NCI-H524 treated with DMSO at 0.1 percent for 48 hours (cell line): ENCODE measurements around the gene ZMYM4.

Source experiments
- DNase-seq: peaks from one replicate; lab custom pipeline; 2025; lab: John Stamatoyannopoulos, UW

ZMYM4 gene

DNA sequence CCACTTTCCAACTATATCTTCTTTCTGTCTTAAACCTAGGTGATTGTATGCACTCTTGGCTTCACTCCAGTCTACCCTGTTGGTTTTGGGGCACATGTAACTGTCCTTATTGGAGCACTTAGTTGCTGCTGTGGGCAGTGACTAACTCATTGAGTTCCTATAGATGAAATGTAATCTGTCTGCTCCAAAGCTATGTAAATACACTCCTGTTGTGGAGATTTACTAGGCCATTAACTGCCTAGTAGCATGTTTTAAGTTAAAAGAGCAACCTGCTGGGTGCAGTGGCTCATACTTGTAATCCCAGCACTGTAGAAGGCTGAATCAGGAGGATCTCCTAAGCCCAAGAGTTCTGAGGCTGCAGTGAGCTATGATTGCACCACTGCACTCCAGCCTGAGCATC is 137.6 kb downstream of the ZMYM4 start:
- DNase-seq, result no peak

- DNase-seq, result no peak
Measured at GRCh38 chr1:35407743-35408142, 139.2 kb downstream of the ZMYM4 start.

DNA sequence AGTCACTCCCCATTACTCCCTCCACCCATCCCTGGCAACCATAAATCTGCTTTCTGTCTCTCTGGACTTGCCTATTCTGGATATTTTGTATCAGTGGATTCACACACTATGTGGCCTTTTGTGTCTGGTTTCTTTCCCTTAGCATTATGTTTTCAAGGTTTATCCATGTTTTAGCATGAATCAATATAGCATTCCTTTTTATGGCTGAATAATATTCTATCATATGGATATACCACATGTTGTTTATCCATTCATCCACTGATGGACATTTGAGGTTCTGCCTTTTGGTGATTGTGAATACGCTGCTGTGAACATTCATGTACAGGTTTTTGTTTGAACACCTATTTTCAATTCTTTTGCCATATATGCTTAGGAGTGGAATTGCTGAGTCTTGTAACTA is 140.4 kb downstream of the ZMYM4 start:
- no peak for DNase-seq

- DNase-seq, result no peak
Measured at GRCh38 chr1:35426097-35426586, 157.6 kb downstream of the ZMYM4 start.

- DNase-seq, result no peak
Measured at GRCh38 chr1:35428360-35428759, 159.9 kb downstream of the ZMYM4 start.

DNA sequence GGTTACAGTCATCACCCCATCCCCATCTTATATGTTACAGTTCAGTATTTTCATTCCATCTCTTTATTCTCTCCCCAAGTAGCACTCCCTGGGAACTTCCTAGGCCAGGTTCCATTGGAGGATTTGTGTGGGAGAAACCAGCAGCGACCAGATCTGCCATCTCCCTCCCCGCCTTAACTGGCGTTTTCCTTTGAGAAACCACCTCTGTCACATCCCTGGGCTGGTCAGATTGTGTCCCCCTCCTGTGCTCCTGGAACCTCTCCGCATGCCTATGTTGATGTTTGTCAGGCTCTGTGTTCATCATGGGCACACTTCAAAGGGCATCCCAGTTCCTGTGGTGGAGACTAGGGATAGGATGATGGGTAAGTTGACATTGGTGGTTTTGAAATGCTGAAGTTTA is 162.3 kb downstream of the ZMYM4 start:
- DNase-seq, result no peak

DNA sequence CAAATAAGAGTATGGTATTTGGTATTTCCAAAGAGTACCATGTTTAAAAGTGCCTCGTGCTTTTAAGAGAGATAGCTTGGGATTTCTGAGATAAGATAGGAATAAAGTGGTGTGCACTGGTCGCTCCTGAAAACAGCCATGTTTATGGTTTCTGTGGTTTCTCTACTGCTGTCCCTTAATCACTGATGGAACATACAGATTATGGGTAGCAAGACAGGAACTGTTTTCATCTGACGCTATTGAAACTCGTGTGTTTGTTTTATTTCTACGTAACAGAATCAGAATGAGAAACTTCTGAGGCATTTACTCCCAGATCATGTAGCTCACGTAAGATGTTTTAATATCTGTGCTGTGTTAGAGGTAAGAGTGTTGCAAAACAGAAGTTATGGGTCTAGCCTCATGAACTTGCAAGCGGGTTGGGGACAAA is 162.7 kb downstream of the ZMYM4 start:
- DNase-seq, result no peak

DNA sequence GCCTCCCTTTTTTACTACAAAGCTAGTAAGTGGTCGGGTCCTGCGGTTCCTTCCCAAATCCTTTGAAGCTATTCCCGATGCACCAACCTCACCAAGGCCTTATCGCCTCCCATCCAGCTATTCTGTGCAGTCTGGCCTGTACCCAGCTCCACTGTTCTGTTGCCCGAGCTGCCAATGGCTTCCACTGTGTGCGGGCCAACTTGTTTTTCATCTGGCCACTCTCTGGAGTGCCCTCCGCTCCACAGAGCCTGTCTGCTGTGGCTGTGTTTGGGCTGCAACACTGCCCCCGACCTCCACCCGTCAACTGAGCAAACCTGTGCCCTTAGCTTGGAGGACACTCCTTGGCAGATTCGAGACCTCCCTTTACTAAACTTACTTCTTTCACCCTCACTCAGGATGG is 163.7 kb downstream of the ZMYM4 start:
- no peak for DNase-seq

- no peak for DNase-seq
Measured at GRCh38 chr1:35433714-35434113, 165.2 kb downstream of the ZMYM4 start.

GRCh38 chr1:35434703-35435102 is 166.2 kb downstream of the ZMYM4 start:
- no peak for DNase-seq

GRCh38 chr1:35436078-35436477 is 167.6 kb downstream of the ZMYM4 start:
- no peak for DNase-seq

DNA sequence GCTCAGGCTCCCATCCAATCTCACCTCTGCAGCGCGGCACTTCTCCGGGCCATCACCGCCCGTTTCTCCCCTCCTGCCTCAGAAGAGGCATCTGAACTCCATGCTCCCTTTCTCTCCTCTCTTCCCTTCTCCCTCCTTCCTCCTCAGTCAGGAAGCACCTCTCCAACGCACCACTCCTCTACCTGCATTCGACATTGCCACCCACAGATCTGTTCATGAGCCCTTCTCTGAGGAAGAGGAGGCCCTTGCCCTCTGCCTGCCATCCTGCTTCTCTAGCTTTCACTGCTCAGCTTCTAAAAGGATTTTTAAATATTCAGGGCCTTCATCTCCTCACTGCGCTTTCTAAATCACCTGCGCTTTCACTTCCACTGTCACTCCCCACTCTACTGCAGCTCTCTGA is 168.7 kb downstream of the ZMYM4 start:
- no peak for DNase-seq

DNA sequence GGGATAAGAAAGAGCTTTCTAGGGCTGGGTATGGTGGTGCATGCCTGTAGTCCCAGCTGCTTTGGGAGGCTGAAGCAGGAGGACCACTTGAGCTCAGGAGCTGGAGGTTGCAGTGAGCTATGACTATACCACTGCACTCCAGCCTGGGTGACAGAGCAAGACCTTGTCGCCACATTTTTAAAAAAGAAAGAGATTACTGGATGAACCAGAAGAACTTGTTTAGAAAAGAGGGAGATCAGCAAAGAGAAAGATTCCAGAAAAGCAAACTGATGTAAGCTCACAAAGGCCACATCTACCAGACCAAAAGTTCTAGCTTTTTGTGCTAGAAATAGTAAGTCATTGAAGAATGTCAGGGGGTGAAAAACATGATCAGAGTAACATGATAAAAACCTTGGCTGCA is 171.1 kb downstream of the ZMYM4 start:
- no peak for DNase-seq

DNA sequence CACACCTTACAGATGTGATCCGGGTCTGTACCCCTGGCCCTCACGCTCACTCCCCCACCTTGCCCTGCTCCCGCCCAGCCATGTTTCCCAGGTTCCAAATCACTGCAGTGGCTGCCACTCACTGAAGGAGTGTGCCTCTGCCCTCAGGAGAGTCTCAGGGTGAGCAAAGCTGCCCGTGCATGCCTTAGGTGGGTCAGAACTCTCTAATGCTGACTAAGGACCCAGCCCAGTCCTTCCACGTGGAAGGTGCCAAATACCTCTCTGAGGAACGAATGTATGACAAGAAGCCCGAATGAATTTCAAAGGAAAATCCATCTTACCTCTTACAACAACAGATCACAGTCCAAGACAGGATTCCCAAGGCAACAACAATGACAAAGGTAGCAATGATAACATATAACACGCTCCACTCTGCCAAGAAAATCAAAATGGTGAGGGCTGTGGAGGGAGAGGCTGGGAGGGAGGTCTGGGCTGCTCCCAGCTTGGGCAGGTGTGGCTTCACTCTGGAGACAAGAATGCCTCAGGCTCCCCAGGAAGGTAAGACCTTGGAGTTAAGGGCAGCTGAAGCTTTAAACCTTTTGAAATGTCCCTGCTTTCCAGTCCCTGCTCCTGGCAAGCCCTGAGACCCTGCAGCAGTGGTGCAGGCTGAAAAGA is 173.5 kb downstream of the ZMYM4 start:
- no peak for DNase-seq

- no peak for DNase-seq
Measured at GRCh38 chr1:35442734-35443133, 174.2 kb downstream of the ZMYM4 start.

GRCh38 chr1:35443768-35444518 is 175.4 kb downstream of the ZMYM4 start:
- no peak for DNase-seq

GRCh38 chr1:35444519-35444774 is 175.9 kb downstream of the ZMYM4 start:
- DNase-seq, result no peak

- DNase-seq, result no peak
Measured at GRCh38 chr1:35447278-35447677, 178.8 kb downstream of the ZMYM4 start.

- DNase-seq, result no peak
Measured at GRCh38 chr1:35448344-35448801, 179.9 kb downstream of the ZMYM4 start.

GRCh38 chr1:35449334-35450008 is 181.0 kb downstream of the ZMYM4 start:
- no peak for DNase-seq

DNA sequence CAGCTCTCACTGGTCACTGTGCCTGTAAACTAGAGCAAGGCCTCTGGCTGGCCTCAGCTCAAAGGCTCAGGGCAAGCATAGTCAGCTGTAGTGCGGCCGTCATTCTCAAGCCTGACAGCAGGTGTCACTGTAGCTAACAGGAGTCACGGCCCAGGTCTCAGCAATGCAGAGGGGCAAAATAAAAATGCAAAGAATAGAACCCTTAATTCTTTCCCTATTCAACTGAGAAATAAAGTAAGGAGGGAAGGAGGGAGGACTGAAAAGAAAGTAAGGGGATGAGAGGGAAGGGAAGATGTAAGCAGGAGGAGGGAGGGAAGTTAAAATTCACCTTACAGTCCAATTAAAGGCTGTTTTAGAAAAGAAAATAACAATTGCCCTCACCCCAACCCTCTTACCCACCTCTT is 182.6 kb downstream of the ZMYM4 start:
- DNase-seq, result no peak

- no peak for DNase-seq
Measured at GRCh38 chr1:35452106-35452774, 183.7 kb downstream of the ZMYM4 start.

DNA sequence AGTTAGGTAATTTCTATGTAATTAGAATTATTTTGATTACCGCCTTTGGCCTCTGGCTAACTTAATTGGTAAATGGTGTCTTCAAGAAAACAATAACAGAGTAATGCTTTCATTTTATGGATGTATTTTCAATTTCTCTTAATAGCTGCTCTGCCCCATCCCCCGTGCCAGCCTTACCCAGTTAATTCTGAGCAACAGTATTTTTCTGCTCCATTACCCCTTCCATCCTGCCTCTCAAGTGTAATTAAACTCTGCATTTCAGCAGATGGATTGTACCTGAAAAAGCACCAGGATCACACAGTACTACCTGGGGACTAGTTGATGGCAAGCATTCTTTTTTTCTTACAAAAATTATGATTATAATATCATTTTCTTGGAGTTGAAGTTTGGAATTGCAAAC is 184.5 kb downstream of the ZMYM4 start:
- no peak for DNase-seq
